ENCODE results near the gene RHOD. TPM values are rescaled to one million over a fixed set of nuclear protein-coding genes. Genes with fewer than 3 reads are reported as not detected.
A peak's percentile ranks its signal among the peaks of the same experiment; 100 is the strongest.

Gene RHOD
- total and polyA plus RNA-seq, 2 of the 8 experiments (the other 6 are each of a cell fraction or from before 2014, with no cell fraction given), result 12.1 to 17.6 TPM

DNA sequence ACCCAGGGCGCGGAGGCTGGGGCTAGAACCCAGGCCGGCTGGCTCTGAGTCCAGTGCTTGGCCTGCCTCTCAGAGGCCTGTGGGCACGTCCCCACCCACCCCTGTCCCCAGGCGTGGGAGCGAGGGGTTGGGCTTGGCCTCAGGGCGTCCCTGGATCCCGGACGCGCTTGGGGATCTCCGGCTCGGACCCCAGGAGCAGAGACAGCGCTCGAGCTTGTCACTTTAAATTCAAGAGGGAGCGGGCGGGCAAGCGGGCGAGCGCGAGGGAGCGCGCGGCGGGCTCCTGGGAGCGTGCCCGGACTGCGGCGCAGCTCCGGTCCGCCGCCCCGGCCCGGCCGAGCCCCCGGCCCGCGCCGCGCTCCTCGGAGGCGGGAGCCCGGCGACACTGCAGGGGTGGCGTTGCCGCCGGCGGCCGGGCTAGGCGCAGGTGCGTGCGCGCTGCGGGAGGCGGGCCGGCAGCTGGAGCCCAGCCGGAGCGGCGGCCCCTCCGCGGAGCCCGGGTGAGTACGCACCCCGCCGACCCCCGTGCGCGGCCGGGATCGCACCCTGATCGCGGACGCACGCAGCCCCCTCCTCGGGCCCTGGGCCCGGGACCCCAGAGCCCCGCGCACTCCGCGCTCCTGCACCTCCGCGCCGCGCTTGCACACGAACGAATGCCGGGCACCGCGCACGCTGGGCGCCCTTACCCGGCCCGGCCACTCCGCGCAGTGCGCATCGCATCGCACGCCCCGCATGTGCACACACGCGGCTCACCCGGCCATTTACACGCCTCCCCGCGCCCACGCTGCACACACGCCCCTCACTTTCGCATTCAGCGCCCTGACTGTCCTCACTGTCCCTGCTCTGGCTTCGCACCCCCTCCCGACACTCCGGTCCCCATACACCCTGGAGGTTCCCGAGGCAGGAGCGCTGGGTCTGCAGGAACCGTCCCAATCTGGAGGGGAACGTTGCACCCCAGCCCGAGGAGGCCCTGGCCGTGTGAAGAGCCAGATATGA is 33.4 kb upstream of the RHOD start, which contains the start of gene SYT12:
Gene SYT12, plus strand, starts transcription at position 174 of the 996 bp plus-strand sequence. CDS start 7,011 bp downstream, outside the sequence.
- Histone ChIP-seq H3K4me2 (ENCODE audit: insufficient read depth in 1 of 2, low read depth in 2 of 2, low read length in 2 of 2) (peak within 1 kb of the TSS; percentile 92 to 96), H2AFZ (ENCODE audit: low read length) (no peak within 1 kb of the TSS), H2BK120ac (replicated peaks; ENCODE audit: low read depth, low read length) (no peak within 1 kb of the TSS), H3K56ac (replicated peaks; ENCODE audit: insufficient read length, low read depth, low read length) (no peak within 1 kb of the TSS), H3K23me2 (ENCODE audit: low read depth, low read length) (peaks cover 7% of the 10 kb centered on the region), H3K18ac (ENCODE audit: extremely low read depth, low read length) (peak within 1 kb of the TSS; percentile 48), H3K4ac (replicated peaks; ENCODE audit: insufficient read length, low read depth, low read length) (peak within 1 kb of the TSS; percentile 20), H3K14ac (ENCODE audit: insufficient read length) (no peak within 1 kb of the TSS), H2BK5ac (ENCODE audit: low read depth, low read length) (0 out of 2 replicates have a peak within 1 kb of the TSS, but pooled peaks have one; percentile 44), H4K5ac (ENCODE audit: insufficient read length, low read depth, low read length) (no peak within 1 kb of the TSS), H3K9me3 (ENCODE audit: insufficient read depth in 2 of 2, low read depth in 1 of 2, low read length in 1 of 2) (peaks cover 3 to 4% of the 10 kb centered on the region in 2 experiments; a peak in 2 of 4 replicates), H3K79me1 (ENCODE audit: low read depth, low read length) (no peaks in the 10 kb centered on the region; the same call in 1 of the 2 replicates), H2BK12ac (ENCODE audit: low read depth, low read length) (peak within 1 kb of the TSS; percentile 80; the same call in 1 of the 2 replicates), H4K8ac (ENCODE audit: extremely low read depth, insufficient read depth, low read length) (peak within 1 kb of the TSS; percentile 71), H3K4me1 (replicated peaks in 1 of 4; ENCODE audit: control insufficient read depth in 3 of 4, insufficient read depth in 4 of 4, low read length in 3 of 4) (peaks cover 2 to 9% (median 7%) of the 10 kb centered on the region in 4 experiments; a peak in 6 of 7 replicates), H3K27me3 (replicated peaks in 1 of 4; ENCODE audit: control insufficient read depth in 3 of 4, extremely low read depth in 1 of 4, insufficient read depth in 3 of 4, low read length in 3 of 4) (peaks cover 24 to 37% (median 29%) of the 10 kb centered on the region in 4 experiments), H3K36me3 (ENCODE audit: control insufficient read depth in 2 of 4, insufficient read depth in 4 of 4, low read length in 3 of 4) (no peaks in the 10 kb centered on the region), H2BK20ac (ENCODE audit: low read length) (peak within 1 kb of the TSS; percentile 48; the same call in 1 of the 2 replicates), H3K27ac (ENCODE audit: low read depth, low read length) (no peak within 1 kb of the TSS), H3K9ac (replicated peaks in 1 of 4; ENCODE audit: extremely low read depth in 1 of 4, low read depth in 3 of 4, low read length in 3 of 4) (no peak within 1 kb of the TSS), H2BK15ac (ENCODE audit: low read length) (no peak within 1 kb of the TSS; the same call in 1 of the 2 replicates), H3K4me3 (ENCODE audit: extremely low read depth in 1 of 4, insufficient read depth in 2 of 4, low read depth in 3 of 4, low read length in 4 of 4) (peak within 1 kb of the TSS; percentile 36 to 63 (median 46)), H4K20me1 (replicated peaks in 1 of 2; ENCODE audit: control insufficient read depth in 1 of 2, insufficient read depth in 2 of 2, low read length in 2 of 2) (peaks cover 0 to 5% of the 10 kb centered on the region in 2 experiments), H4K91ac (replicated peaks; ENCODE audit: insufficient read length, low read length) (no peak within 1 kb of the TSS), H2AK5ac (ENCODE audit: low read depth, low read length) (no peak within 1 kb of the TSS; the same call in 1 of the 2 replicates), H3K23ac (ENCODE audit: insufficient read length) (no peak within 1 kb of the TSS), H3K79me2 (ENCODE audit: control insufficient read depth in 1 of 2, insufficient read depth in 2 of 2, low read length in 2 of 2) (no peaks in the 10 kb centered on the region)
- WGBS, 2 experiments (ENCODE audit: extremely low coverage in 1 of 2, insufficient coverage in 1 of 2, insufficient read length in 1 of 2, insufficient replicate concordance in 2 of 2, low coverage in 1 of 2, low lambda C conversion rate in 2 of 2, missing lambda C conversion rate in 1 of 2), result 6% methylated on average over 65 of the region's 118 CpGs; no CpG with 5 or more reads in 1 of the 2 experiments
- POLR2A ChIA-PET (ENCODE audit: partially characterized antibody), result interaction anchor here (0.6 to 1.5 kb wide), 6 partner anchors 8 to 171 kb away, joined by 3 to 6 read pairs (median 3); no protein-coding TSS in a partner anchor
- CTCF ChIA-PET (ENCODE audit: partially characterized antibody), result interaction anchor here (0.6 to 4.3 kb wide), 11 partner anchors 15 to 203 kb away, joined by 3 to 32 read pairs (median 4); partner anchors contain the start of gene C11orf86
- DNase-seq (ENCODE audit: low read depth in 1 of 2, low spot score in 2 of 2), result peak in 1 of 2 experiments; percentile 72
- FAIRE-seq, result no peak
- TF ChIP-seq CTBP2 (IDR thresholded peaks at IDR 0.05; ENCODE audit: borderline replicate concordance, insufficient read depth, insufficient read length, low read length) (no peak), NANOG (IDR thresholded peaks at IDR 0.05; ENCODE audit: insufficient read depth, low read depth, low read length, poor library complexity, severe bottlenecking) (no peak), BACH1 (IDR thresholded peaks at IDR 0.05; ENCODE audit: low read length) (no peak), ZNF274 (IDR thresholded peaks at IDR 0.05; ENCODE audit: borderline replicate concordance, extremely low read depth, low read length) (no peak), KDM4A (IDR thresholded peaks at IDR 0.05; ENCODE audit: low read depth, low read length, severe bottlenecking) (peak; percentile 79), SIRT6 (IDR thresholded peaks at IDR 0.05; ENCODE audit: low read length) (no peak), SUZ12 (IDR thresholded peaks at IDR 0.05; ENCODE audit: low read length) (peak; percentile 79), SP4 (IDR thresholded peaks at IDR 0.05; ENCODE audit: low read length) (no peak), HDAC6 (IDR thresholded peaks at IDR 0.05; ENCODE audit: low read depth, low read length) (no peak), TEAD4 (IDR thresholded peaks at IDR 0.05; ENCODE audit: low read depth, low read length) (no peak)

All from H1 (cell line).